GM12878 (cell line): ENCODE data around the gene TSPO.

Experiments used
- CTCF ChIP-seq, 3 experiments: IDR thresholded peaks in 2 of 3; conservative IDR thresholded peaks in 1 of 3; 2 replicates each; pipeline ENCODE4 v1.5.1; 2011; ENCODE audit warnings: low read depth in 3 of 3, low read length in 3 of 3, mild to moderate bottlenecking in 3 of 3, control low read depth in 2 of 3, moderate library complexity in 2 of 3, inconsistent platforms in 1 of 3, mixed read lengths in 1 of 3; ENCODE audit not compliant: control insufficient read depth in 2 of 3, insufficient read depth in 1 of 3; ENCODE audit errors: extremely low read depth in 1 of 3
- EP300 ChIP-seq, 2 experiments: fragments of 150-350 bp in 1 of 2; IDR thresholded peaks; 2 replicates each; pipeline ENCODE4 v1.6.1; 2011 to 2012; ENCODE audit warnings: low read depth in 2 of 2, low read length in 2 of 2, borderline replicate concordance in 1 of 2, improper control_type of control experiment in 1 of 2, inconsistent platforms in 1 of 2; ENCODE audit not compliant: control insufficient read depth in 1 of 2
- POU2F2 ChIP-seq: IDR thresholded peaks from 3 replicates; pipeline ENCODE4 v1.6.1; 2011; ENCODE audit warnings: low read depth, mild to moderate bottlenecking, low read length, borderline replicate concordance
- SPI1 ChIP-seq: IDR thresholded peaks from 2 replicates; pipeline ENCODE4 v1.6.1; 2011; ENCODE audit warnings: low read depth, mild to moderate bottlenecking, low read length, moderate library complexity, borderline replicate concordance; ENCODE audit not compliant: insufficient read depth
- SUZ12 ChIP-seq: fragments of 200-600 bp; sonication (generic); IDR thresholded peaks from one replicate; pipeline ENCODE4 v1.6.1; 2018; ENCODE audit warnings: antibody characterized with exemption, mild to moderate bottlenecking; ENCODE audit not compliant: unreplicated experiment
- TAF1 ChIP-seq: IDR thresholded peaks from 2 replicates; pipeline ENCODE4 v1.6.1; 2011; ENCODE audit warnings: mild to moderate bottlenecking, low read depth, low read length, borderline replicate concordance
- YY1 ChIP-seq: IDR thresholded peaks from 2 replicates; pipeline ENCODE4 v1.6.1; 2011; ENCODE audit warnings: low read depth, mild to moderate bottlenecking, low read length
- TF ChIP-seq, protein P1 (sequence below): fragments of 450-650 bp; formaldehyde crosslinking; IDR thresholded peaks from 2 replicates; pipeline ENCODE4 v1.4.0; 2020; ENCODE audit warnings: mild to moderate bottlenecking, moderate library complexity

GRCh38 chr22:43162412-43163150 lies 11.2 kb downstream of the TSPO start:
- TF ChIP-seq SUZ12 (no peak), SPI1 (no peak), TAF1 (no peak), YY1 (no peak), EP300 (IDR thresholded peaks at IDR 0.05; ENCODE audit: borderline replicate concordance in 1 of 2, control insufficient read depth in 1 of 2, low read depth in 2 of 2, low read length in 2 of 2) (no peak), CTCF (IDR thresholded peaks at IDR 0.05 in 2 of 3, conservative IDR thresholded peaks at IDR 0.05 in 1 of 3; ENCODE audit: control insufficient read depth in 2 of 3, extremely low read depth in 1 of 3, insufficient read depth in 1 of 3, low read depth in 3 of 3, low read length in 3 of 3) (no peak), POU2F2 (no peak)
- TF ChIP-seq, protein P1, sequence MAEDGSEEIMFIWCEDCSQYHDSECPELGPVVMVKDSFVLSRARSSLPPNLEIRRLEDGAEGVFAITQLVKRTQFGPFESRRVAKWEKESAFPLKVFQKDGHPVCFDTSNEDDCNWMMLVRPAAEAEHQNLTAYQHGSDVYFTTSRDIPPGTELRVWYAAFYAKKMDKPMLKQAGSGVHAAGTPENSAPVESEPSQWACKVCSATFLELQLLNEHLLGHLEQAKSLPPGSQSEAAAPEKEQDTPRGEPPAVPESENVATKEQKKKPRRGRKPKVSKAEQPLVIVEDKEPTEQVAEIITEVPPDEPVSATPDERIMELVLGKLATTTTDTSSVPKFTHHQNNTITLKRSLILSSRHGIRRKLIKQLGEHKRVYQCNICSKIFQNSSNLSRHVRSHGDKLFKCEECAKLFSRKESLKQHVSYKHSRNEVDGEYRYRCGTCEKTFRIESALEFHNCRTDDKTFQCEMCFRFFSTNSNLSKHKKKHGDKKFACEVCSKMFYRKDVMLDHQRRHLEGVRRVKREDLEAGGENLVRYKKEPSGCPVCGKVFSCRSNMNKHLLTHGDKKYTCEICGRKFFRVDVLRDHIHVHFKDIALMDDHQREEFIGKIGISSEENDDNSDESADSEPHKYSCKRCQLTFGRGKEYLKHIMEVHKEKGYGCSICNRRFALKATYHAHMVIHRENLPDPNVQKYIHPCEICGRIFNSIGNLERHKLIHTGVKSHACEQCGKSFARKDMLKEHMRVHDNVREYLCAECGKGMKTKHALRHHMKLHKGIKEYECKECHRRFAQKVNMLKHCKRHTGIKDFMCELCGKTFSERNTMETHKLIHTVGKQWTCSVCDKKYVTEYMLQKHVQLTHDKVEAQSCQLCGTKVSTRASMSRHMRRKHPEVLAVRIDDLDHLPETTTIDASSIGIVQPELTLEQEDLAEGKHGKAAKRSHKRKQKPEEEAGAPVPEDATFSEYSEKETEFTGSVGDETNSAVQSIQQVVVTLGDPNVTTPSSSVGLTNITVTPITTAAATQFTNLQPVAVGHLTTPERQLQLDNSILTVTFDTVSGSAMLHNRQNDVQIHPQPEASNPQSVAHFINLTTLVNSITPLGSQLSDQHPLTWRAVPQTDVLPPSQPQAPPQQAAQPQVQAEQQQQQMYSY (CRISPR knock-in tag): no peak
